ENCODE data around the gene C1QTNF1.

DNA sequence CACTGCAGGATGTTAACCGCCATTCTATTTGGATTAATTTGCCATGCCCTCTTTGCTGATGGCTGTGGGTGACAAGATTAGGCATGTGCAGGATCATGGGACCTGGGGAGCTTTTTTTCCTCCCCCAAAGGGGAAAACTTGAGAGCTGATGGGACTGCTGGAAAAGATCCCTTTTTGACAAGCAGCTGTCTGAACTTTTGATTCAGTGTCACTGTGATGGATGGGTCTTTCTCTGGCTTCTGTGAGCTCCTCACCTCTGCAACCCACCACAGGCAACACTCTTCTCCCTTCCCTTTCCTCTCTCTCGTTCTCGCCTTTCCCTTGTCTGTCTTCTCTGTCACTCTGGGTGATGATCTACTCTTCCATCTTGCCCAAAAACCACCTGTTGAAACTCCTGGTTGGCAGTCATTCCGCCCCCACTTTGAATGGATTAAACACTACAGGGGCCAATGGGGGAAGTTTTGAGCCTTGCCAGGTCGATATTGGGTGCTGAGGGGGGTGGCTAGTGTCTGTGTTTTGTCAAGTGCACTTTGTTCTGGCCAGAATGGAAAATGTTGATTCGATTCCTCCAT is 11.3 kb upstream of the C1QTNF1 start:
- TF ChIP-seq, protein P1, sequence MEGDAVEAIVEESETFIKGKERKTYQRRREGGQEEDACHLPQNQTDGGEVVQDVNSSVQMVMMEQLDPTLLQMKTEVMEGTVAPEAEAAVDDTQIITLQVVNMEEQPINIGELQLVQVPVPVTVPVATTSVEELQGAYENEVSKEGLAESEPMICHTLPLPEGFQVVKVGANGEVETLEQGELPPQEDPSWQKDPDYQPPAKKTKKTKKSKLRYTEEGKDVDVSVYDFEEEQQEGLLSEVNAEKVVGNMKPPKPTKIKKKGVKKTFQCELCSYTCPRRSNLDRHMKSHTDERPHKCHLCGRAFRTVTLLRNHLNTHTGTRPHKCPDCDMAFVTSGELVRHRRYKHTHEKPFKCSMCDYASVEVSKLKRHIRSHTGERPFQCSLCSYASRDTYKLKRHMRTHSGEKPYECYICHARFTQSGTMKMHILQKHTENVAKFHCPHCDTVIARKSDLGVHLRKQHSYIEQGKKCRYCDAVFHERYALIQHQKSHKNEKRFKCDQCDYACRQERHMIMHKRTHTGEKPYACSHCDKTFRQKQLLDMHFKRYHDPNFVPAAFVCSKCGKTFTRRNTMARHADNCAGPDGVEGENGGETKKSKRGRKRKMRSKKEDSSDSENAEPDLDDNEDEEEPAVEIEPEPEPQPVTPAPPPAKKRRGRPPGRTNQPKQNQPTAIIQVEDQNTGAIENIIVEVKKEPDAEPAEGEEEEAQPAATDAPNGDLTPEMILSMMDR (IDR thresholded peaks at IDR 0.05; ENCODE audit: insufficient read depth, low read length) = no peak
- TF ChIP-seq POLR2AphosphoS5 (IDR thresholded peaks at IDR 0.05; ENCODE audit: low read depth) (no peak), SPI1 (IDR thresholded peaks at IDR 0.05; ENCODE audit: borderline replicate concordance, low read depth) (no peak)
